PC-9 (cell line): ENCODE measurements around the gene SIPA1L3. TPM values are rescaled to one million over a fixed set of nuclear protein-coding genes. Genes with fewer than 3 reads are reported as not detected.

Experiments
- BruUV-seq: library from RNA; stranded (reverse); fragments of 400-500 nt; replicated peaks from 2 replicates; lab custom pipeline; 2021; lab: Mats Ljungman, UMichigan
- CTCF ChIA-PET: fragments of 300-600 bp; sonication (Branson Sonifier 250); formaldehyde crosslinking; loops from one replicate; lab custom pipeline; 2022; ENCODE audit warnings: antibody characterized with exemption; lab: Charles Lee
- POLR2A ChIA-PET: fragments of 300-600 bp; sonication (Branson Sonifier 250); formaldehyde crosslinking; loops from one replicate; lab custom pipeline; 2022; ENCODE audit warnings: antibody characterized with exemption; ENCODE audit not compliant: unreplicated experiment; lab: Charles Lee
- DNase-seq, 2 experiments: peaks; one replicate each; pipeline versions ENCODE4 v3.0.0 to v3.0.0-alpha.2; 2015 to 2022; ENCODE audit warnings: mixed read lengths in 1 of 2
- H2AFZ ChIP-seq: fragments of 200-600 bp; sonication (generic); 2 replicates; pipeline ENCODE4 v1.8.1; 2017; ENCODE audit warnings: antibody characterized with exemption
- H3F3A ChIP-seq: fragments of 200-600 bp; sonication (generic); 2 replicates; pipeline ENCODE4 v1.8.1; 2017; ENCODE audit warnings: antibody characterized with exemption, mild to moderate bottlenecking, low read depth; ENCODE audit not compliant: insufficient read depth
- H3K27ac ChIP-seq: fragments of 200-600 bp; sonication (generic); 2 replicates; pipeline ENCODE4 v1.6.1; 2016; ENCODE audit warnings: mixed run types
- H3K27me3 ChIP-seq: fragments of 200-600 bp; sonication (generic); 2 replicates; pipeline ENCODE4 v1.6.1; 2016; ENCODE audit warnings: low read depth, mixed run types; ENCODE audit not compliant: insufficient read depth
- H3K36me3 ChIP-seq: fragments of 200-600 bp; sonication (generic); 2 replicates; pipeline ENCODE4 v1.6.1; 2016; ENCODE audit warnings: low read depth, mixed run types
- H3K4me1 ChIP-seq: fragments of 200-600 bp; sonication (generic); replicated peaks from 2 replicates; pipeline ENCODE4 v1.6.1; 2016; ENCODE audit warnings: mixed run types; ENCODE audit not compliant: insufficient read depth
- H3K4me2 ChIP-seq: fragments of 200-600 bp; sonication (generic); 2 replicates; pipeline ENCODE4 v1.6.1; 2017; ENCODE audit warnings: mixed run types
- H3K4me3 ChIP-seq: fragments of 200-600 bp; sonication (generic); 2 replicates; pipeline ENCODE4 v1.6.1; 2016; ENCODE audit warnings: mixed run types
- H3K79me2 ChIP-seq: fragments of 200-600 bp; sonication (generic); 2 replicates; pipeline ENCODE4 v1.6.1; 2017; ENCODE audit warnings: low read depth, mixed run types
- H3K9me2 ChIP-seq: fragments of 200-600 bp; sonication (generic); 2 replicates; pipeline ENCODE4 v1.8.1; 2017; ENCODE audit warnings: mild to moderate bottlenecking; ENCODE audit not compliant: insufficient read depth
- H3K9me3 ChIP-seq: fragments of 200-600 bp; sonication (generic); 2 replicates; pipeline ENCODE4 v1.8.1; 2016; ENCODE audit warnings: low read depth; ENCODE audit not compliant: insufficient read depth
- H4K20me1 ChIP-seq: fragments of 200-600 bp; sonication (generic); 2 replicates; pipeline ENCODE4 v1.8.1; 2017; ENCODE audit not compliant: insufficient read depth
- EZH2 ChIP-seq: fragments of 200-600 bp; sonication (generic); IDR thresholded peaks from 2 replicates; pipeline ENCODE4 v1.8.0; 2017; ENCODE audit warnings: antibody characterized with exemption, low read depth
- intact Hi-C: fragments of 100-400 bp; cut with micrococcal nuclease; formaldehyde crosslinking; loops from one replicate; pipeline ENCODE4 v1.10.0; 2022; ENCODE audit not compliant: unreplicated experiment
- total RNA-seq: library from RNA; stranded (reverse); gene quantifications from 2 replicates; pipeline ENCODE4 v1.2.3, GENCODE V29; 2021
- TF ChIP-seq, protein P1 (sequence below): fragments of 200-600 bp; sonication (generic); conservative IDR thresholded peaks from 2 replicates; pipeline ENCODE4 v1.6.1; 2017; ENCODE audit warnings: mixed run types, antibody characterized with exemption, mild to moderate bottlenecking, moderate library complexity

Gene SIPA1L3
- total RNA-seq, 1 experiment from 2014 or later = 55.2 TPM

DNA sequence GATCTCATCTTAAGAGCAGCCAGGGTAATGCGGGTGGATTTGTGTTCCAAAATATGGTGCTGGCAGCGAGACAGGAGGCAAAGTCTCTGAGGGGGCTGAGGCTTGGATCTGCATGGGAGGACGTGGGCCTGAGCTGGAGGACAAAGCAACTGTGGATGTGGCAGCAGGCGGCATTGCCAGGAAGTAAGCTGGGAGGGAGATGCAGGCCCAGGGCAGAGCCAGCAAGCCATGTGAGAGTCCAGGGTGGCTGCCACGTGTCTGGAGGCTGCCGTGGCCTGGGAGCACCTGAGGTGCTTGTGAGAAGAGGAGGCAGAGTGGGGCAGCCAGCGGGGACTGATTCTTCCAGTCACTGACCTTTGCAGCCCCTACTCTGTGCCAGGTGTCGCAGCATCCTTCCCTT, 265.0 kb downstream of the SIPA1L3 start:
- Histone ChIP-seq H3K36me3 (no peaks in the 10 kb centered on the region), H3K4me2 (no peak overlapping the region), H3F3A (no peaks in the 10 kb centered on the region), H3K9me3 (no peaks in the 10 kb centered on the region), H3K27ac (no peak overlapping the region), H3K27me3 (no peaks in the 10 kb centered on the region), H3K79me2 (no peaks in the 10 kb centered on the region), H2AFZ (no peak overlapping the region), H3K4me3 (no peak overlapping the region), H4K20me1 (no peaks in the 10 kb centered on the region), H3K4me1 (no peaks in the 10 kb centered on the region), H3K9me2 (no peaks in the 10 kb centered on the region)
- TF ChIP-seq, protein P1, sequence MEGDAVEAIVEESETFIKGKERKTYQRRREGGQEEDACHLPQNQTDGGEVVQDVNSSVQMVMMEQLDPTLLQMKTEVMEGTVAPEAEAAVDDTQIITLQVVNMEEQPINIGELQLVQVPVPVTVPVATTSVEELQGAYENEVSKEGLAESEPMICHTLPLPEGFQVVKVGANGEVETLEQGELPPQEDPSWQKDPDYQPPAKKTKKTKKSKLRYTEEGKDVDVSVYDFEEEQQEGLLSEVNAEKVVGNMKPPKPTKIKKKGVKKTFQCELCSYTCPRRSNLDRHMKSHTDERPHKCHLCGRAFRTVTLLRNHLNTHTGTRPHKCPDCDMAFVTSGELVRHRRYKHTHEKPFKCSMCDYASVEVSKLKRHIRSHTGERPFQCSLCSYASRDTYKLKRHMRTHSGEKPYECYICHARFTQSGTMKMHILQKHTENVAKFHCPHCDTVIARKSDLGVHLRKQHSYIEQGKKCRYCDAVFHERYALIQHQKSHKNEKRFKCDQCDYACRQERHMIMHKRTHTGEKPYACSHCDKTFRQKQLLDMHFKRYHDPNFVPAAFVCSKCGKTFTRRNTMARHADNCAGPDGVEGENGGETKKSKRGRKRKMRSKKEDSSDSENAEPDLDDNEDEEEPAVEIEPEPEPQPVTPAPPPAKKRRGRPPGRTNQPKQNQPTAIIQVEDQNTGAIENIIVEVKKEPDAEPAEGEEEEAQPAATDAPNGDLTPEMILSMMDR = no peak
- no peak for TF ChIP-seq EZH2
- CTCF ChIA-PET = no interaction called here
- intact Hi-C loops = no loop called here
- DNase-seq = no peak
- BruUV-seq = no TSS peak
- POLR2A ChIA-PET = no interaction called here

DNA sequence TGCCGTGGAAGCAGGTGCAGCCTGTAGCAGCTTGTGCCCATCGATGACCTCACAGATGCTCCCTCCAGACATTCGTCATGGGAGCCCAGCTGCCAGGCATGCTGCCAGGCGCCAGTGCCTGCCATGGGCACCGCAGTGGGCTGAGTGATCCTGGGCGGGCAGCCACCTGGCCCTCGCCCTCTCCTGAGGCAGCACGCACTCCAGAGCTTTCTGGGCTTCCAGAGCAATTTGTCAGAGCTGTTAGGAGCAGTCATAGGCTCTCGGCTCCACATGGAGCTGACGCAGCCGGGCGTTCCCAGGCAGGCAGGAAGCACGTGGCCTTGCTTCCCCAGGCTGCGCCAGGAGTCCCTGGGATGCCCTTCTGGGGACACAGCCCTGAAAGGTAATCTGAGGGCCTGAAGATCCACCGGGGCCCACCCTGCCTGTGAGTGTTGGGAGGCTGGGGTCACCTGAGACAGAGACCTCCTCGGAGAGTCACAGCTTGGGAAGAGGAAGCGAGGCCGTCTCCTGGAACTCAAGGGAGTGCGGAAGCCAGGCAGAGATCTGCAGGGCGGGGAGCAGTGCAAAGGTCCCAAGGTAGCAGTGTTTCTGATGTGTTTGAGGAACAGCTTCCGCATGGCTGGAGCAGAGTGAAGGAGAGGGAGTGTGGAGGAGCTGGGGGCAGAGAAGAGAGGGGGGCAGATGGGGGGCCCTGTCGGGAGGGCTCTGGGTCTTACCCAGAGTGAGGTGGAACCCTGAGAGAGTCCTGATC, 266.5 kb downstream of the SIPA1L3 start:
- no peak overlapping the region for H2AFZ ChIP-seq
- H3K79me2 ChIP-seq = no peaks in the 10 kb centered on the region
- H3K27me3 ChIP-seq = no peaks in the 10 kb centered on the region
- H3K36me3 ChIP-seq = no peaks in the 10 kb centered on the region
- no peak overlapping the region for H3K4me2 ChIP-seq
- intact Hi-C loops = no loop called here
- no peaks in the 10 kb centered on the region for H4K20me1 ChIP-seq
- H3K27ac ChIP-seq = no peak overlapping the region
- ChIA-PET POLR2A (no interaction called here), CTCF (no interaction called here)
- no peak overlapping the region for H3K4me3 ChIP-seq
- H3F3A ChIP-seq = no peaks in the 10 kb centered on the region
- no TSS peak for BruUV-seq
- no peaks in the 10 kb centered on the region for H3K9me2 ChIP-seq
- no peaks in the 10 kb centered on the region for H3K4me1 ChIP-seq
- TF ChIP-seq EZH2 = no peak
- TF ChIP-seq, protein P1 = no peak
- DNase-seq = no peak
- H3K9me3 ChIP-seq = no peaks in the 10 kb centered on the region

DNA sequence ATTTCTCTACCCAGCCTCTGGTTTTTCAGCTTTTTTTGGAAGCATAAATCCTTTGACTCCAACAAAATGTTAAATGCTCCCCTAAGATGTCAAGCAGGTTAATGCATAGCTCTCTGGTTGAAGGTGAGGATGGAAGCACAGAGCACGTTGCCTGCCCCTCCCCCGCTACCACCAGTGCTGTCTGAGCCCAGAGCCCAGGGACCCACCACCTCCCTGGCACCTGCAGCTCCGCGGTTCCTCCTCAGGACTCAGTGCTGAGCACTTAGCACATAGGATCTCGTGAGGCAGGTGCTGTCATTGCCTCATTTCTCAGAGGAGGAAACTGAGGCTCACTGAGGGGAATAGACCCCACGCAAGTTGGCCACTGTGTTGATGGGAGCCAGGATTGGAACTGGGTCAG, 268.4 kb downstream of the SIPA1L3 start:
- Histone ChIP-seq H3K36me3 (no peaks in the 10 kb centered on the region), H4K20me1 (no peaks in the 10 kb centered on the region), H3K27ac (no peak overlapping the region), H3K79me2 (no peaks in the 10 kb centered on the region), H3F3A (no peaks in the 10 kb centered on the region), H3K27me3 (no peaks in the 10 kb centered on the region), H3K4me3 (no peak overlapping the region), H3K4me2 (no peak overlapping the region), H2AFZ (no peak overlapping the region), H3K4me1 (no peaks in the 10 kb centered on the region), H3K9me3 (no peaks in the 10 kb centered on the region), H3K9me2 (no peaks in the 10 kb centered on the region)
- no TSS peak for BruUV-seq
- ChIA-PET CTCF (interaction anchor here (0.6 kb wide), 1 partner anchor 783 kb away, joined by 4 read pairs; no protein-coding TSS in a partner anchor), POLR2A (no interaction called here)
- TF ChIP-seq, protein P1 = no peak
- TF ChIP-seq EZH2 = no peak
- intact Hi-C loops = no loop called here
- no peak for DNase-seq
